HepG2 (cell line): ENCODE measurements around the gene FCN3.

Source experiments
- AGO1 ChIP-seq: fragments of 200-400 bp; formaldehyde crosslinking; IDR thresholded peaks from 2 replicates; pipeline ENCODE4 v1.6.1; 2017; ENCODE audit warnings: mild to moderate bottlenecking, low read depth, low read length, moderate library complexity; ENCODE audit not compliant: poor library complexity, severe bottlenecking
- CCAR2 ChIP-seq: fragments of 200-400 bp; formaldehyde crosslinking; optimal IDR thresholded peaks from 2 replicates; pipeline ENCODE3; 2018; ENCODE audit warnings: low read depth, mild to moderate bottlenecking, low read length, moderate library complexity
- GABPA ChIP-seq, 2 experiments: IDR thresholded peaks; 2 replicates each; pipeline ENCODE4 v1.6.1; 2011 to 2016; ENCODE audit warnings: low read depth in 2 of 2, low read length in 1 of 2, missing biosample characterization in 1 of 2, missing genetic modification characterization in 1 of 2
- KLF13 ChIP-seq: sonication (generic); formaldehyde crosslinking; IDR thresholded peaks from 2 replicates; pipeline ENCODE4 v1.4.0; 2020; ENCODE audit warnings: mild to moderate bottlenecking, missing genetic modification reagents
- NFYB ChIP-seq: sonication (generic); formaldehyde crosslinking; IDR thresholded peaks from 2 replicates; pipeline ENCODE4 v1.4.0; 2020; ENCODE audit warnings: missing genetic modification reagents
- PRPF4 ChIP-seq: fragments of 200-400 bp; formaldehyde crosslinking; IDR thresholded peaks from 2 replicates; pipeline ENCODE4 v1.6.1; 2016; ENCODE audit warnings: low read length, low read depth; ENCODE audit not compliant: poor library complexity, severe bottlenecking
- SUZ12 ChIP-seq: fragments of 150-350 bp; IDR thresholded peaks from 2 replicates; pipeline ENCODE4 v1.6.1; 2014; ENCODE audit warnings: low read depth, low read length
- ZNF12 ChIP-seq: sonication (generic); formaldehyde crosslinking; IDR thresholded peaks from 2 replicates; pipeline ENCODE4 v1.5.0; 2020; ENCODE audit warnings: missing genetic modification reagents
- ZNF740 ChIP-seq: sonication (generic); formaldehyde crosslinking; IDR thresholded peaks from 2 replicates; pipeline ENCODE4 v1.4.0; 2020; ENCODE audit warnings: missing genetic modification reagents
- TF ChIP-seq, protein P1 (sequence below): sonication (generic); formaldehyde crosslinking; IDR thresholded peaks from 2 replicates; pipeline ENCODE4 v1.5.0; 2020; ENCODE audit warnings: mild to moderate bottlenecking, missing genetic modification reagents, moderate library complexity

GRCh38 chr1:27406362-27406680, 31.7 kb upstream of the FCN3 start:
- TF ChIP-seq CCAR2 (no peak), PRPF4 (no peak), NFYB (no peak), GABPA (IDR thresholded peaks at IDR 0.05; ENCODE audit: low read depth, low read length) (no peak), GABPA (CRISPR knock-in tag; IDR thresholded peaks at IDR 0.05; ENCODE audit: low read depth) (no peak), AGO1 (no peak), ZNF12 (CRISPR knock-in tag) (no peak), KLF13 (no peak), ZNF740 (CRISPR knock-in tag) (no peak), SUZ12 (no peak)
- TF ChIP-seq, protein P1, sequence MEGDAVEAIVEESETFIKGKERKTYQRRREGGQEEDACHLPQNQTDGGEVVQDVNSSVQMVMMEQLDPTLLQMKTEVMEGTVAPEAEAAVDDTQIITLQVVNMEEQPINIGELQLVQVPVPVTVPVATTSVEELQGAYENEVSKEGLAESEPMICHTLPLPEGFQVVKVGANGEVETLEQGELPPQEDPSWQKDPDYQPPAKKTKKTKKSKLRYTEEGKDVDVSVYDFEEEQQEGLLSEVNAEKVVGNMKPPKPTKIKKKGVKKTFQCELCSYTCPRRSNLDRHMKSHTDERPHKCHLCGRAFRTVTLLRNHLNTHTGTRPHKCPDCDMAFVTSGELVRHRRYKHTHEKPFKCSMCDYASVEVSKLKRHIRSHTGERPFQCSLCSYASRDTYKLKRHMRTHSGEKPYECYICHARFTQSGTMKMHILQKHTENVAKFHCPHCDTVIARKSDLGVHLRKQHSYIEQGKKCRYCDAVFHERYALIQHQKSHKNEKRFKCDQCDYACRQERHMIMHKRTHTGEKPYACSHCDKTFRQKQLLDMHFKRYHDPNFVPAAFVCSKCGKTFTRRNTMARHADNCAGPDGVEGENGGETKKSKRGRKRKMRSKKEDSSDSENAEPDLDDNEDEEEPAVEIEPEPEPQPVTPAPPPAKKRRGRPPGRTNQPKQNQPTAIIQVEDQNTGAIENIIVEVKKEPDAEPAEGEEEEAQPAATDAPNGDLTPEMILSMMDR (CRISPR knock-in tag): no peak
